NCI-H146 (cell line): Measurements from ENCODE around the gene CLP1.
"Not testable (repeated sequence)": the region's sequence is repeated elsewhere in the genome, so short reads cannot be mapped to it uniquely, and the experiment has no call there.

Source experiments
- DNase-seq: peaks from one replicate; lab custom pipeline; 2025; lab: John Stamatoyannopoulos, UW

CLP1 gene

GRCh38 chr11:57667117-57667735, 9.7 kb downstream of the CLP1 start:
- peak; percentile 98 for DNase-seq

- peak; percentile 99 for DNase-seq
Measured at GRCh38 chr11:57667736-57668433, 10.3 kb downstream of the CLP1 start, which contains the start of gene ZDHHC5. ZDHHC5 (plus strand) TSS chr11:57668114; CDS start chr11:57673091, 4,977 bp downstream.

GRCh38 chr11:57668434-57668782, 10.8 kb downstream of the CLP1 start:
- peak; percentile 28 for DNase-seq

- DNase-seq, result no peak
Measured at GRCh38 chr11:57674251-57674650, 16.7 kb downstream of the CLP1 start.

DNA sequence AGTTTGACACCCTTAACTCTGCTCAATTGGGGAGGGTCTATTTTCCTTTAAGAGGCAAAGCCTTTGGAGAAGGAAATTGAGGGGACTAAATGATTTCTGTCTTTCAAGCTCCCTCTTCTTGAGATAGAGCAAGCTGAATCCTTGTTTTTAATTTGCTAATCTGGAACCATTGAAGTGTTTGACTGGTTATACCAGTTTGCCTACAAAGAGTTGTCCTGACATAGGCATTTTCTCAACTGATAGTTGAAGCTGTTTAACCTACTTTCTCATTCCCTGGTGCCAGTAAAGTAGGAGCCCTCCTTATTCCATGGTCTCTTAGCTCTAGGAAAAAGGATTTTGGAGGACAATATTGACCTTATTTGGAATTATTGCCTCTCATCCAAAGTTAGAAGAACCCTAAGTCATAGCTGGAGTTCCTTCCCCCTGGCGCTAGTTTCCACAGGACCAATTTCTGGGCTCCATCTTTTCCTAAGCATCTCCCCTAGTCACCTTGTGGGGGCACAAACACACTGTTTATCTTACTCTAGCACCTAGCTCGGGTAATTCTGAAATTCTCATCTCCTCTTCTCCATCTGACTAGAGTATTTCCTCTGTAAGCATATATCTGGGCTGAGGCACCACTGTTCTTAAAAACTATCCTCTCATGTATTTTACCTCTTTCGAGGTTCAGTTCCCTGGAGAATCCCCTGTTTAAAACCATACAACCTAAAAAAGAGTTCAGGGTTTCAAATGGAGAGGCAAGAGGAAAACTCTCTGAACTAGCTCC, 17.8 kb downstream of the CLP1 start:
- DNase-seq, result no peak

GRCh38 chr11:57679396-57679795, 21.8 kb downstream of the CLP1 start:
- no peak for DNase-seq

- no peak for DNase-seq
Measured at GRCh38 chr11:57680552-57680874, 23.0 kb downstream of the CLP1 start.

GRCh38 chr11:57681168-57681567, 23.6 kb downstream of the CLP1 start:
- no peak for DNase-seq

GRCh38 chr11:57690474-57690873, 32.9 kb downstream of the CLP1 start:
- not testable (repeated sequence) for DNase-seq

DNA sequence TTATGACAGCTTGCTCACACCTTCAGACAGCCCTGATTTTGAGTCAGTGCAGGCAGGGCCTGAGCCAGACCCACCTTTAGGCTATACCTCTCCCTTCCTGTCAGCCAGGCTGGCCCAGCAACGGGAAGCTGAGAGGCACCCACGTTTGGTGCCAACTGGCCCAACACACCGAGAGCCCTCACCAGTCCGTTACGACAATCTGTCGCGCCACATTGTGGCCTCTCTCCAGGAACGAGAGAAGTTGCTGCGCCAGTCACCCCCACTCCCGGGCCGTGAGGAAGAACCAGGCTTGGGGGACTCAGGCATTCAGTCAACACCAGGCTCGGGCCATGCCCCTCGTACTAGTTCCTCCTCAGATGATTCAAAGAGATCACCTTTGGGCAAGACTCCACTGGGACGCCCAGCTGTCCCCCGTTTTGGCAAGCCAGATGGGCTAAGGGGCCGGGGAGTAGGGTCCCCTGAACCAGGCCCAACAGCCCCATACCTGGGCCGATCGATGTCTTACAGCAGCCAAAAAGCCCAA, 41.3 kb downstream of the CLP1 start:
- DNase-seq, result no peak

GRCh38 chr11:57699813-57700212, 42.3 kb downstream of the CLP1 start:
- no peak for DNase-seq

GRCh38 chr11:57700425-57700824, 42.9 kb downstream of the CLP1 start:
- no peak for DNase-seq

DNA sequence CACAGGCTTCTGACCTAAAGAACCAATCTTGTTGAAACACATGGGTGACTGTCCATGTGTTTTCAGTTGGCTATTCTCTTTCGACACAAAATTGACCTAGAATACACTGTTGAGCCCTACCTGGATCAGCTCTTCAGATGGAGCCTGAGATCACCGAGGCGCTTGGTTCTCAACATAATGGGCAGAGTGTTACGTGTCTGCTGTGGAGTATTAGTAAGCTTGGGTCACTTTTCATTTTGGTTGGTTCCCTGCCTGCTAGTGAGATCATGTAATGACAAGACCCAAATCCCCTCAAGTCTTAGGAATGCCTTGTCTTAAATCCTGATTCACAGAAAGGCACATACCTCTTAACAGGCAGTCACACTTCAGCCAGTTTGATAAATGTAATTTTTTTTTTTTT, 45.8 kb downstream of the CLP1 start:
- no peak for DNase-seq

DNA sequence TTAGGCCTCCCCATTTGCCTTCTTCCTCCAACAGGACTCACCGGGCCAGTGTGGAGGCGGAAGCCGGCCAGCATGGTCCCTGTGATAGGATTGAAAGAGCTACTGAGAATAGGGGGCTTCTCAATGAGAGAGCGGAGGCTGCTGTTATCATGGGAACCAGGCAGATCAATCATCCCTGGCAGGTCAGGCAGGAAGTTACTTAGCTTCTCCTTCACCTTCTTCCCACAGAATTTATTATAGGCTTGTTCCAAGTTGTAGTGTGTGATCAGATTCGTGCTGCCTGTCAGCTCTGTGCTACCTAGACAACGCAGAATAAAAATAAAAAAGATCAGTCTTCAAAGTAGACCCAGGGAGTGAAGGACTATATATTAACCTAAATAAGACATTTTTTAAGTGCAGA, 47.4 kb downstream of the CLP1 start:
- no peak for DNase-seq

DNA sequence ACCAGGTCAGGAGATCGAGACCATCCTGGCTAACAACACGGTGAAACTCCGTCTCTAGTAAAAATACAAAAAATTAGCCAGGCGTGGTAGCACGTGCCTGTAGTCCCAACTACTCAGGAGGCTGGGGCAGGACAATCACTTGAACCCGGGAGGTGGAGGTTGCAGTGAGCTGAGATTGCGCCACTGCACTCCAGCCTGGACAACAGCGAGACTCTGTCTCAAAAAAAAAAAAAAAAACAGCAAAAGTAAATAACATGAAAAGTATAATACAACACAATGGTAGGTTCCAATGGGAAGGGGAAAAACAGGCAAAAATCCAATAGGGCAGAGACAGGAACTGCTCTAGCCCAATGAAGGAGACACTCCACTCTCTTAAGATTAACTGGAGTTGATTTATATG, 47.9 kb downstream of the CLP1 start:
- DNase-seq, result not testable (repeated sequence)

DNA sequence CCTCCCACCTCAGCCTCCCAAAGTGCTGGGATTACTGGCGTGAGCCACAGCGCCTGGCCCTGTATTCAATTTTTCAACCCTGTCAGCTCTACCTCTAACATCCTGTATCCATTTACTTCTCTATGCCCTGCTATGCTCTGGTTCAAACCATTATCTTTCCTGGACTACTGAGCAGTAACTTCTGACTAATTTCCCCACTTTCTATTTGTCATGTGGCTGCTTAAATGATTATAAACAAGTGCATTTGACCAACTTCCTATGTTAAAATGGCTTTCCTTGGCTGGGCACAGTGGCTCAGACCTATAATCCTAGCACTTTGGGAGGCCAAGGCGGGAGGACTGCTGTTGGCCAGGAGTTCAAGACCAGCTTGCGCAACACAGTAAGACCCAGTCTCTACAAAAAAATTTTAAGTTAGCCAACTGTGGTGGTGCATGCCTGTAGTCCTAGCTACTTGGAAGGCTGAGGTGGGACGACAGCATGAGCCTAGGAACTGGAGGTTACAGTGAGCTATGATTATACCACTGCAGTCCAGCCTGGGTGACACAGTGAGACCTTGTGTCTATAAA, 52.3 kb downstream of the CLP1 start:
- no peak for DNase-seq
